HFFc6 (cell line): ENCODE measurements around the gene ADAMTS17. TPM values are rescaled to one million over a fixed set of nuclear protein-coding genes. Genes with fewer than 3 reads are reported as not detected.

Source experiments
- DNase-seq: peaks from one replicate; pipeline ENCODE4 v3.0.0-alpha.2; 2018
- H3K27ac Mint-ChIP-seq: 2 replicates; pipeline ENCODE4 v1.8.0; 2020; ENCODE audit warnings: mild to moderate bottlenecking, mixed read lengths
- H3K27me3 Mint-ChIP-seq: 2 replicates; pipeline ENCODE4 v1.8.0; 2021; ENCODE audit warnings: mild to moderate bottlenecking, moderate library complexity, mixed read lengths; ENCODE audit not compliant: insufficient read depth
- H3K36me3 Mint-ChIP-seq: 2 replicates; pipeline ENCODE4 v1.8.0; 2021; ENCODE audit warnings: low read depth, mixed read lengths
- H3K4me1 Mint-ChIP-seq: 2 replicates; pipeline ENCODE4 v1.8.0; 2020; ENCODE audit warnings: low read depth, mixed read lengths
- H3K4me3 Mint-ChIP-seq: 2 replicates; pipeline ENCODE4 v1.8.0; 2020; ENCODE audit warnings: mild to moderate bottlenecking, moderate library complexity, mixed read lengths
- H3K9me3 Mint-ChIP-seq: 2 replicates; pipeline ENCODE4 v1.8.0; 2020; ENCODE audit warnings: mild to moderate bottlenecking, mixed read lengths
- CTCF ChIP-seq: fragments of 200-600 bp; sonication (generic); IDR thresholded peaks from 2 replicates; pipeline ENCODE4 v1.5.0; 2021; ENCODE audit warnings: antibody characterized with exemption, mild to moderate bottlenecking
- total RNA-seq, 6 experiments: library from RNA; stranded (reverse); fragmentation: NEBNext Ultra II Directional; extraction: Animal tissue kit (Norgen Biotek cat#: 25700); gene quantifications; 2 replicates in 1 of 6; 3 replicates in 5 of 6; pipeline ENCODE4 v1.2.3, GENCODE V29; 2021

ADAMTS17 gene
- total RNA-seq, 6 experiments from 2014 or later, result not detected

GRCh38 chr15:100108846-100109245 lies 232.9 kb downstream of the ADAMTS17 start:
- Mint-ChIP-seq H3K36me3 (no peaks in the 10 kb centered on the region), H3K27ac (no peak overlapping the region), H3K9me3 (peaks cover 56% of the 10 kb centered on the region), H3K4me1 (peaks cover 11% of the 10 kb centered on the region; the same call in 1 of the 2 replicates), H3K27me3 (peaks cover 8% of the 10 kb centered on the region), H3K4me3 (no peak overlapping the region)
- no peak for DNase-seq
- no peak for TF ChIP-seq CTCF

GRCh38 chr15:100108346-100108745 lies 233.4 kb downstream of the ADAMTS17 start:
- H3K36me3 Mint-ChIP-seq, result no peaks in the 10 kb centered on the region
- H3K27ac Mint-ChIP-seq, result no peak overlapping the region
- H3K27me3 Mint-ChIP-seq, result peaks cover 8% of the 10 kb centered on the region
- peaks cover 11% of the 10 kb centered on the region; the same call in 1 of the 2 replicates for H3K4me1 Mint-ChIP-seq
- no peak for DNase-seq
- no peak overlapping the region for H3K4me3 Mint-ChIP-seq
- no peak for TF ChIP-seq CTCF
- peaks cover 59% of the 10 kb centered on the region for H3K9me3 Mint-ChIP-seq

GRCh38 chr15:100107606-100108225 lies 234.1 kb downstream of the ADAMTS17 start:
- H3K4me1 Mint-ChIP-seq, result peaks cover 11% of the 10 kb centered on the region; the same call in 1 of the 2 replicates
- H3K9me3 Mint-ChIP-seq, result peaks cover 60% of the 10 kb centered on the region
- H3K27me3 Mint-ChIP-seq, result peaks cover 10% of the 10 kb centered on the region
- DNase-seq, result no peak
- H3K36me3 Mint-ChIP-seq, result no peaks in the 10 kb centered on the region
- H3K4me3 Mint-ChIP-seq, result no peak overlapping the region
- H3K27ac Mint-ChIP-seq, result no peak overlapping the region
- no peak for TF ChIP-seq CTCF

GRCh38 chr15:100107151-100107550 lies 234.6 kb downstream of the ADAMTS17 start:
- TF ChIP-seq CTCF, result no peak
- no peak overlapping the region for H3K4me3 Mint-ChIP-seq
- no peak overlapping the region for H3K27ac Mint-ChIP-seq
- H3K27me3 Mint-ChIP-seq, result peaks cover 10% of the 10 kb centered on the region; the same call in 1 of the 2 replicates
- peaks cover 55% of the 10 kb centered on the region for H3K9me3 Mint-ChIP-seq
- no peak for DNase-seq
- H3K36me3 Mint-ChIP-seq, result no peaks in the 10 kb centered on the region
- peaks cover 11% of the 10 kb centered on the region; the same call in 1 of the 2 replicates for H3K4me1 Mint-ChIP-seq

- no peak for DNase-seq
- Mint-ChIP-seq H3K9me3 (peaks cover 59% of the 10 kb centered on the region), H3K27me3 (peaks cover 10% of the 10 kb centered on the region; the same call in 1 of the 2 replicates), H3K27ac (no peak overlapping the region), H3K4me1 (peaks cover 11% of the 10 kb centered on the region; the same call in 1 of the 2 replicates), H3K4me3 (no peak overlapping the region), H3K36me3 (no peaks in the 10 kb centered on the region)
- no peak for TF ChIP-seq CTCF
These were observed 235.0 kb downstream of the ADAMTS17 start for GRCh38 chr15:100106732-100107131.
